Measurements from ENCODE around the gene TLK1. TPM values are rescaled to one million over a fixed set of nuclear protein-coding genes. Genes with fewer than 3 reads are reported as not detected.

TLK1 gene
- total RNA-seq, 4 donors from 2014 or later, result 41.0 to 57.6 (median 51.6) TPM

- no peaks in the 10 kb centered on the region for H3K36me3 ChIP-seq
- no peak overlapping the region for H3K4me3 ChIP-seq (replicated peaks in 1 of 3)
- H3K9me3 ChIP-seq, result no peaks in the 10 kb centered on the region
- H3K4me1 ChIP-seq, result peaks cover 11 to 21% of the 10 kb centered on the region in 2 donors
- intact Hi-C loops (cut with DNase I), result no loop called here
- TF ChIP-seq POLR2A (IDR thresholded peaks at IDR 0.05) (no peak), CTCF (IDR thresholded peaks at IDR 0.05) (no peak)
- no peaks in the 10 kb centered on the region for H3K27me3 ChIP-seq
- 94 to 97% methylated on average over 4 of the region's 4 CpGs for WGBS, 2 donors
- DNase-seq, result no peak
- no peak overlapping the region for H3K27ac ChIP-seq
Measured at GRCh38 chr2:171149986-171150693, 10.6 kb downstream of the TLK1 start.

- no peaks in the 10 kb centered on the region for H3K9me3 ChIP-seq
- DNase-seq, result no peak
- H3K36me3 ChIP-seq, result no peaks in the 10 kb centered on the region
- TF ChIP-seq CTCF (IDR thresholded peaks at IDR 0.05), result no peak
- TF ChIP-seq POLR2A (IDR thresholded peaks at IDR 0.05), result no peak
- H3K27me3 ChIP-seq, result no peaks in the 10 kb centered on the region
- no peak overlapping the region for H3K27ac ChIP-seq
- 93 to 97% methylated on average over 3 of the region's 3 CpGs for WGBS, 2 donors
- intact Hi-C loops (cut with DNase I), result no loop called here
- peaks cover 8 to 14% of the 10 kb centered on the region in 2 donors for H3K4me1 ChIP-seq
- no peak overlapping the region for H3K4me3 ChIP-seq (replicated peaks in 1 of 3)
Measured at GRCh38 chr2:171149171-171149938, 11.3 kb downstream of the TLK1 start.

GRCh38 chr2:171147081-171147480 lies 13.6 kb downstream of the TLK1 start:
- DNase-seq, result no peak
- Histone ChIP-seq H3K36me3 (no peaks in the 10 kb centered on the region), H3K27me3 (no peaks in the 10 kb centered on the region), H3K4me1 (peaks cover 4 to 8% of the 10 kb centered on the region in 2 donors), H3K9me3 (no peaks in the 10 kb centered on the region), H3K27ac (peak overlapping the region in 1 of 3 donors; percentile 23), H3K4me3 (replicated peaks in 1 of 3) (no peak overlapping the region)
- 78 to 79% methylated on average over 2 of the region's 2 CpGs for WGBS, 2 donors
- no peak for TF ChIP-seq CTCF (IDR thresholded peaks at IDR 0.05)
- TF ChIP-seq POLR2A (IDR thresholded peaks at IDR 0.05), result no peak
- intact Hi-C loops (cut with DNase I), result no loop called here

- DNase-seq, result no peak
- Histone ChIP-seq H3K4me3 (replicated peaks in 1 of 3) (no peak overlapping the region), H3K27me3 (no peaks in the 10 kb centered on the region), H3K36me3 (no peaks in the 10 kb centered on the region), H3K9me3 (no peaks in the 10 kb centered on the region), H3K27ac (peak overlapping the region in 1 of 3 donors; percentile 23), H3K4me1 (peaks cover 4 to 8% of the 10 kb centered on the region in 2 donors)
- intact Hi-C loops (cut with DNase I), result no loop called here
- TF ChIP-seq POLR2A (IDR thresholded peaks at IDR 0.05) (no peak), CTCF (IDR thresholded peaks at IDR 0.05) (no peak)
- WGBS, 2 donors, result 56 to 62% methylated on average over 1 of the region's 1 CpG
Measured at GRCh38 chr2:171146633-171147032, 14.1 kb downstream of the TLK1 start.

GRCh38 chr2:171146071-171146470 lies 14.6 kb downstream of the TLK1 start:
- H3K36me3 ChIP-seq, result no peaks in the 10 kb centered on the region
- 71 to 72% methylated on average over 2 of the region's 2 CpGs for WGBS, 2 donors
- intact Hi-C loops (cut with DNase I), result no loop called here
- no peak overlapping the region for H3K4me3 ChIP-seq (replicated peaks in 1 of 3)
- peak overlapping the region in 1 of 3 donors; percentile 23 for H3K27ac ChIP-seq
- peaks cover 4 to 13% of the 10 kb centered on the region in 2 donors for H3K4me1 ChIP-seq
- TF ChIP-seq CTCF (IDR thresholded peaks at IDR 0.05) (no peak), POLR2A (IDR thresholded peaks at IDR 0.05) (no peak)
- H3K9me3 ChIP-seq, result no peaks in the 10 kb centered on the region
- DNase-seq, result no peak
- H3K27me3 ChIP-seq, result no peaks in the 10 kb centered on the region

All from thyroid gland (tissue), 4 donors.